Smooth muscle cell (in vitro differentiated cells): ENCODE measurements around the gene SERPINB7. TPM values are rescaled to one million over a fixed set of nuclear protein-coding genes. Genes with fewer than 3 reads are reported as not detected.
A peak's percentile ranks its signal among the peaks of the same experiment; 100 is the strongest.

Experiments used
- DNase-seq: peaks from one replicate; lab custom pipeline; 2025; ENCODE audit not compliant: unreplicated experiment; lab: John Stamatoyannopoulos, UW
- H2AFZ ChIP-seq: fragments of 200-600 bp; sonication (generic); 2 replicates; pipeline ENCODE4 v1.6.0; 2016; ENCODE audit warnings: antibody characterized with exemption, low read depth, mild to moderate bottlenecking
- H3F3A ChIP-seq: fragments of 200-600 bp; sonication (generic); 2 replicates; pipeline ENCODE4 v1.6.0; 2017; ENCODE audit warnings: antibody characterized with exemption, low read depth
- H3K27ac ChIP-seq: fragments of 200-600 bp; sonication (generic); 2 replicates; pipeline ENCODE4 v1.5.1; 2016; ENCODE audit warnings: low read depth, mild to moderate bottlenecking
- H3K27me3 ChIP-seq: fragments of 200-600 bp; sonication (generic); 2 replicates; pipeline ENCODE4 v1.6.1; 2016; ENCODE audit warnings: low read depth, mild to moderate bottlenecking
- H3K36me3 ChIP-seq: fragments of 200-600 bp; sonication (generic); 2 replicates; pipeline ENCODE4 v1.5.1; 2016; ENCODE audit warnings: low read depth
- H3K4me1 ChIP-seq: fragments of 200-600 bp; sonication (generic); 2 replicates; pipeline ENCODE4 v1.5.1; 2016; ENCODE audit warnings: low read depth
- H3K4me2 ChIP-seq: fragments of 200-600 bp; sonication (generic); 2 replicates; pipeline ENCODE4 v1.6.0; 2016; ENCODE audit warnings: mild to moderate bottlenecking
- H3K4me3 ChIP-seq: fragments of 200-600 bp; sonication (generic); 2 replicates; pipeline ENCODE4 v1.5.1; 2016; ENCODE audit warnings: mild to moderate bottlenecking
- H3K79me2 ChIP-seq: fragments of 200-600 bp; sonication (generic); 2 replicates; pipeline ENCODE4 v1.6.0; 2016; ENCODE audit warnings: low read depth, mild to moderate bottlenecking
- H3K9ac ChIP-seq: fragments of 200-600 bp; sonication (generic); 2 replicates; pipeline ENCODE4 v1.6.0; 2016; ENCODE audit warnings: low read depth
- H3K9me3 ChIP-seq: fragments of 200-600 bp; sonication (generic); replicated peaks from 2 replicates; pipeline ENCODE4 v1.5.1; 2016; ENCODE audit warnings: low read depth
- H4K20me1 ChIP-seq: fragments of 200-600 bp; sonication (generic); 2 replicates; pipeline ENCODE4 v1.6.0; 2016; ENCODE audit warnings: low read depth
- CTCF ChIP-seq: fragments of 200-600 bp; sonication (generic); IDR thresholded peaks from 2 replicates; pipeline ENCODE4 v1.5.1; 2017; ENCODE audit warnings: borderline replicate concordance, mild to moderate bottlenecking, antibody characterized with exemption; ENCODE audit not compliant: insufficient read depth, poor library complexity, severe bottlenecking
- WGBS: methylation state at CpG from one replicate; pipeline ENCODE4 v1.1.7; 2016; ENCODE audit warnings: low lambda C conversion rate; 5-methylcytosine and 5-hydroxymethylcytosine counted together
- polyA plus RNA-seq: library from polyadenylated mRNA; unstranded; fragments of >200 nt; fragmentation: Nextera tagmentation; extraction: Ambion mirVana; gene quantifications from 2 replicates; pipeline ENCODE4 v1.2.1, GENCODE V29; 2016
- total RNA-seq: library from RNA; depleted of rRNA; stranded (reverse); fragments of >200 nt; gene quantifications from 2 replicates; pipeline ENCODE4 v1.2.3, GENCODE V29; 2014

Gene SERPINB7
- total and polyA plus RNA-seq, 2 experiments from 2014 or later = 18.4 to 174 TPM

- Histone ChIP-seq H3K36me3 (no peaks in the 10 kb centered on the region), H3K27ac (peak overlapping the region; percentile 71), H4K20me1 (no peaks in the 10 kb centered on the region), H3K9ac (no peak overlapping the region), H2AFZ (no peak overlapping the region), H3F3A (peaks cover 3% of the 10 kb centered on the region), H3K4me3 (no peak overlapping the region), H3K4me2 (no peak overlapping the region), H3K4me1 (no peaks in the 10 kb centered on the region), H3K9me3 (no peaks in the 10 kb centered on the region), H3K79me2 (no peaks in the 10 kb centered on the region), H3K27me3 (no peaks in the 10 kb centered on the region)
- no peak for TF ChIP-seq CTCF
- no peak for DNase-seq
Measured at GRCh38 chr18:63829886-63830285, 54.7 kb downstream of the SERPINB7 start.

DNA sequence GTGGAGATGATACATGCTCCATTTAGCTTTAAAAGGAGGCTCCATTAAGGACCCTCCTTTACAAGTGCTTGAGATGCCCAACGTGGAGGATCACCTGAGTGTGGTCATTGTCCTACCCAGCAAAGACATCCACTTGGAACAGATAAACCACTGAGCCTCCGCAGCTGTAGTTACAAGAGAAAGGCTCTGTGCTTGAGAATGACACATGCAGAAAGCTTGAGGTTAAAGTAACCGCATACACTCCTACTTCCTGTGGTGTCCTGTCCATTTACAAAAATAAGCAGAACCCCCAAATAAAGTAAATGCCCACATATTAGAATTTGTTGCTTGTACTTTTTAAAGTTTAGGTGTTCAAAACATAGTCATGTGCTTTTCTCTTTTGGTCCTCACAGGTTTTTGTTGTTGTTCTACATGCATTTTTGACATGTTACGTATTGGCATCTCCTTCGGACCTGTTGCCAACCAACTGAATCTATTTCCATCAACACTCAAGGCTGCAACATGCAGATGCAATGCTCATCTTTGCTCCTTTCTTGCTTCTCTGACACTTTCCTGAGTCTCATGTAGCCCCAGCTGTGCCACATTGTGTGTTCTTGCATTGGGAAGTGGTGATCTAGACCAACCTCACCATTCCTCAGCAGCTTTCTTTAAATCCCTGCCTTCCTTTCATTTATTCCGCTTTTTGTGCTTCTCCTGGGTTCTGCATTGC is 56.0 kb downstream of the SERPINB7 start:
- H3K4me1 ChIP-seq = no peaks in the 10 kb centered on the region
- no peak overlapping the region for H2AFZ ChIP-seq
- H3K9ac ChIP-seq = peak overlapping the region; percentile 21
- no peaks in the 10 kb centered on the region for H3K27me3 ChIP-seq
- H4K20me1 ChIP-seq = no peaks in the 10 kb centered on the region
- 67% methylated on average over 6 of the region's 6 CpGs for WGBS
- DNase-seq = no peak
- H3K4me3 ChIP-seq = no peak overlapping the region
- no peak for TF ChIP-seq CTCF
- peak overlapping the region; percentile 10 for H3K4me2 ChIP-seq
- no peaks in the 10 kb centered on the region for H3K9me3 ChIP-seq
- H3K27ac ChIP-seq = peak overlapping the region; percentile 71
- peaks cover 3% of the 10 kb centered on the region for H3F3A ChIP-seq
- no peaks in the 10 kb centered on the region for H3K79me2 ChIP-seq
- no peaks in the 10 kb centered on the region for H3K36me3 ChIP-seq

DNA sequence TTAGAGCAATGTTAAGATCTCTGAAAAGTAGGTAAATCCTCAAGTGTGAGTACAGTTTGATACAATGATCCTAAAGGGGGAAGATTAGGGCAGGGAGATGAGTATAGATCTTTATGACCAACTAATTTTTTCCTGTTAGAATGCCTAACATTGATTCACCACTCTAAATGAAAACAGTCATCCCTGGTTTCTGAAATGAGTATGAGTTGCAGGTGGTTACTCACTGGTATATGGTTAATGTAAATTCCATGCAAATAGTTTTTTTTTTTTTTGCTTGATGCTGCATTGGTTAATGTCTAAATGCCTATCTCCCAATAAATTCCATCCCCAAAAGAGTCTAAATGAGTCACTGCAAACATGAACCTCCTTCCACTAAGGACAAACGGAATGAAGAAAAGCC is 57.3 kb downstream of the SERPINB7 start:
- H4K20me1 ChIP-seq = no peaks in the 10 kb centered on the region
- WGBS = 41% methylated on average over 1 of the region's 1 CpG
- H3K4me1 ChIP-seq = no peaks in the 10 kb centered on the region
- H3K36me3 ChIP-seq = no peaks in the 10 kb centered on the region
- no peak for TF ChIP-seq CTCF
- DNase-seq = no peak
- no peak overlapping the region for H3K9ac ChIP-seq
- H3K4me2 ChIP-seq = no peak overlapping the region
- H3K4me3 ChIP-seq = no peak overlapping the region
- no peaks in the 10 kb centered on the region for H3K27me3 ChIP-seq
- H2AFZ ChIP-seq = no peak overlapping the region
- peak overlapping the region; percentile 71 for H3K27ac ChIP-seq
- no peaks in the 10 kb centered on the region for H3K9me3 ChIP-seq
- H3F3A ChIP-seq = peaks cover 3% of the 10 kb centered on the region
- no peaks in the 10 kb centered on the region for H3K79me2 ChIP-seq
